ENCODE results near the gene SSR1. TPM values are rescaled to one million over a fixed set of nuclear protein-coding genes. Genes with fewer than 3 reads are reported as not detected.
"Not testable (repeated sequence)": the region's sequence is repeated elsewhere in the genome, so short reads cannot be mapped to it uniquely, and the experiment has no call there.

Gene SSR1
- 163 TPM for total RNA-seq
- polyA plus RNA-seq (ENCODE audit: insufficient read depth, low read depth, low replicate concordance): 40.4 TPM
- long read RNA-seq, donor 1, full-length matches to known transcripts: 26 of 26 reads
- long read RNA-seq, donor 1, partial matches to known transcripts: 0 of 26 reads
- long read RNA-seq, donor 1, other reads (novel, unspliced or antisense): 0 of 26 reads
- long read RNA-seq, donor 2, full-length matches to known transcripts: 21 of 21 reads
- long read RNA-seq, donor 2, partial matches to known transcripts: 0 of 21 reads
- long read RNA-seq, donor 2, other reads (novel, unspliced or antisense): 0 of 21 reads
- long read RNA-seq, donor 3, full-length matches to known transcripts: 31 of 36 reads
- long read RNA-seq, donor 3, partial matches to known transcripts: 5 of 36 reads
- long read RNA-seq, donor 3, other reads (novel, unspliced or antisense): 0 of 36 reads
- long read RNA-seq, donor 4, full-length matches to known transcripts: 22 of 22 reads
- long read RNA-seq, donor 4, partial matches to known transcripts: 0 of 22 reads
- long read RNA-seq, donor 4, other reads (novel, unspliced or antisense): 0 of 22 reads
- long read RNA-seq, donor 5: 0 reads
- long read RNA-seq, donor 6, full-length matches to known transcripts: 38 of 66 reads
- long read RNA-seq, donor 6, partial matches to known transcripts: 23 of 66 reads
- long read RNA-seq, donor 6, other reads (novel, unspliced or antisense): 5 of 66 reads
- long read RNA-seq, donor 7, full-length matches to known transcripts: 60 of 73 reads
- long read RNA-seq, donor 7, partial matches to known transcripts: 2 of 73 reads
- long read RNA-seq, donor 7, other reads (novel, unspliced or antisense): 11 of 73 reads
- long read RNA-seq, donor 8, full-length matches to known transcripts: 14 of 14 reads
- long read RNA-seq, donor 8, partial matches to known transcripts: 0 of 14 reads
- long read RNA-seq, donor 8, other reads (novel, unspliced or antisense): 0 of 14 reads
- long read RNA-seq, donor 9, full-length matches to known transcripts: 13 of 13 reads
- long read RNA-seq, donor 9, partial matches to known transcripts: 0 of 13 reads
- long read RNA-seq, donor 9, other reads (novel, unspliced or antisense): 0 of 13 reads
- long read RNA-seq, donor 10, full-length matches to known transcripts: 17 of 17 reads
- long read RNA-seq, donor 10, partial matches to known transcripts: 0 of 17 reads
- long read RNA-seq, donor 10, other reads (novel, unspliced or antisense): 0 of 17 reads

DNA sequence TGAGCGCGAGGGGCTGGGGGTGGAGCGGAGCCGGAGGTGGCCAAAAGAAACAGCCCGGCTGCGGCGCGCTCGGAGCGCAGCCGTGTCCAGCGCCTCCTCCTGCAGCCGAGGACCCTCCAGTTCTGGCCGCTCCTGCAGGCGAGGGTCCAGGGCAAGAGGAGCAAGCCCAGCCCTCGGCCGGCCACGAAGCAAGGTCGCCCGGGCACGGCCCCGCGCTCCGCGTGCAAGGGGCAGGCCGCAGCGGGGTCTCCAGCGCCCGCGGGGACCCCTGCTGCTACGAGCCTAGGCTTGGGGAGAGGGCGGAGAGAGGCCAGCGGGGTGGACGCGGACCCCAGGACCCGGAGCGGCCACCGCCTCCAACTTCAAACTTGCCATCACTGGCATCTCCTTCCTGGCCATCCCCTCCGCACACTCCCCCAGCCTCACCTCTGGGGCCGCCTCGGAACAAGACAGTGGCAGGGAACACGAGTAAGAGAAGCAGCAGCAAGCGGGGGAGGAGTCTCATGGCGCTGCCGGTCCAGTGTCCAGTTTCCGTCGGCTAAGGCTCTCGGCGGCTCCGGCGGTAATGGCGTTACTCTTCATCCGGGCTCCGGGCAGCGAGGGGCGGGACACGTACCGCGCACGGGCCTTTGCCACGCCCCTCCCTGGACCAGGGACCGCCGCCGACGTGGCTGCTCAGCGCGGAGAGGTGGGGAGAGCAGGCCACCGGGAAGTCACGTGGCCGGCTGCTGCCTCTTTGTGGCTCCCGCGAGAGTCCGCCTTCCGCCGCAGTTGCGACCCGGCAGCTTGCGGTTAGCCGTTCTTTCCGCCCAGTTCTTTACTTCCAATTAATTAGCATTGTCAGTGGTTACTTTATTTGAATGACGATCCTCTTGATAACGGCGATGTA lies at the start of gene SSR1:
Gene SSR1, minus strand, starts transcription at position 584 of the 889 bp plus-strand sequence. Its CDS starts 79 bp downstream, at position 505.
- intact Hi-C loops (cut with DNase I): no loop called here
- FAIRE-seq (no peak), DNase-seq (peak; percentile 98 to 99 (median 99))
- peak within 1 kb of the TSS; percentile 92 to 94 for H3K27ac ChIP-seq (ENCODE audit: low read depth in 2 of 2, low read length in 2 of 2)
- peak within 1 kb of the TSS; percentile 78 to 94 (median 84) for H3K4me3 ChIP-seq (ENCODE audit: low read length in 3 of 3)
- peaks cover 3 to 18% (median 4%) of the 10 kb centered on the region in 3 donors for H3K36me3 ChIP-seq (ENCODE audit: control insufficient read depth in 2 of 3, insufficient read depth in 3 of 3, low read length in 3 of 3)
- H3K4me1 ChIP-seq (ENCODE audit: control insufficient read depth in 2 of 3, insufficient read depth in 2 of 3, low read depth in 1 of 3, low read length in 3 of 3): no peaks in the 10 kb centered on the region
- peak within 1 kb of the TSS; percentile 68 to 88 (median 72) for H3K9ac ChIP-seq (ENCODE audit: low read length in 3 of 3)
- H3K9me3 ChIP-seq (ENCODE audit: control insufficient read depth in 2 of 3, insufficient read depth in 1 of 3, low read length in 3 of 3): no peaks in the 10 kb centered on the region
- TF ChIP-seq, protein P1, sequence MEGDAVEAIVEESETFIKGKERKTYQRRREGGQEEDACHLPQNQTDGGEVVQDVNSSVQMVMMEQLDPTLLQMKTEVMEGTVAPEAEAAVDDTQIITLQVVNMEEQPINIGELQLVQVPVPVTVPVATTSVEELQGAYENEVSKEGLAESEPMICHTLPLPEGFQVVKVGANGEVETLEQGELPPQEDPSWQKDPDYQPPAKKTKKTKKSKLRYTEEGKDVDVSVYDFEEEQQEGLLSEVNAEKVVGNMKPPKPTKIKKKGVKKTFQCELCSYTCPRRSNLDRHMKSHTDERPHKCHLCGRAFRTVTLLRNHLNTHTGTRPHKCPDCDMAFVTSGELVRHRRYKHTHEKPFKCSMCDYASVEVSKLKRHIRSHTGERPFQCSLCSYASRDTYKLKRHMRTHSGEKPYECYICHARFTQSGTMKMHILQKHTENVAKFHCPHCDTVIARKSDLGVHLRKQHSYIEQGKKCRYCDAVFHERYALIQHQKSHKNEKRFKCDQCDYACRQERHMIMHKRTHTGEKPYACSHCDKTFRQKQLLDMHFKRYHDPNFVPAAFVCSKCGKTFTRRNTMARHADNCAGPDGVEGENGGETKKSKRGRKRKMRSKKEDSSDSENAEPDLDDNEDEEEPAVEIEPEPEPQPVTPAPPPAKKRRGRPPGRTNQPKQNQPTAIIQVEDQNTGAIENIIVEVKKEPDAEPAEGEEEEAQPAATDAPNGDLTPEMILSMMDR (IDR thresholded peaks at IDR 0.05; ENCODE audit: borderline replicate concordance, extremely low read depth, insufficient read depth): no peak
- no peaks in the 10 kb centered on the region for H3K27me3 ChIP-seq (ENCODE audit: control insufficient read depth, insufficient read depth, low read length)

DNA sequence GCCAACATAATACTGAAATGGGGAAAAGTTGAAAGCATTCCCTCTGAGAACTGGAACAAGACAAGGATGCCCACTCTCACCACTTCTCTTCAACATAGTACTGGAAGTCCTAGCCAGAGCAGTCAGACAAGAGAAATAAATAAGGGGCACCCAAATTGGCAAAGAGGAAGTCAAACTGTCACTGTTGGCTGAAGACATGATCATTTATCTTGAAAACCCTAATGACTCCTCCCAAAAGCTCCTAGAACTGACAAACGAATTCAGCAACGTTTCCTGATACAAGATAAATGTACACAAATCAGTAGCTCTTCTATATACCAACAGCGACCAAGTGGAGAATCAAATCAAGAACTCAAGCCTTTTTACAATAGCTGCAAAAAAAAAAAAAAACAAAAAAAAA lies 38.9 kb upstream of the SSR1 start:
- H3K9me3 ChIP-seq (ENCODE audit: control insufficient read depth in 2 of 3, insufficient read depth in 1 of 3, low read length in 3 of 3); FAIRE-seq; H3K27ac ChIP-seq (ENCODE audit: low read depth in 2 of 2, low read length in 2 of 2); H3K36me3 ChIP-seq (ENCODE audit: control insufficient read depth in 2 of 3, insufficient read depth in 3 of 3, low read length in 3 of 3); intact Hi-C loops (cut with DNase I); H3K4me3 ChIP-seq (ENCODE audit: low read length in 3 of 3); DNase-seq; H3K9ac ChIP-seq (ENCODE audit: low read length in 3 of 3); H3K4me1 ChIP-seq (ENCODE audit: control insufficient read depth in 2 of 3, insufficient read depth in 2 of 3, low read depth in 1 of 3, low read length in 3 of 3); H3K27me3 ChIP-seq (ENCODE audit: control insufficient read depth, insufficient read depth, low read length): not testable (repeated sequence)

DNA sequence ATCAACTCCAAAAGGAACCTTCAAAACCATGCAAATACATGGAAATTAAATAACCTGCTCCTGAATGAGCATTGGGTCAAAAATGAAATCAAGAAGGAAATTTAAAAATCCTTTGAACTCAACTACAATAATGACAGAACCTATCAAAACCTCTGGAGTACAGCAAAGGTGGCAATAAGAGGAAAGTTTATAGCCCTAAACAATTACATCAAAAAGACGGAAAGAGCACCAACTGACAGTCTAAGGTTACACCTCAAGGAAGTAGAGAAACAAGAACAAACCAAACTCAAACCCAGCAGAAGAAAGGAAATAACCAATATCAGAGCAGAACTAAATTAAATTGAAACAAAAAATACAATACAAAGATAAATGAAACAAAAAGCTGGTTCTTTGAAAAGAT lies 37.6 kb upstream of the SSR1 start:
- H3K27me3 ChIP-seq (ENCODE audit: control insufficient read depth, insufficient read depth, low read length); H3K27ac ChIP-seq (ENCODE audit: low read depth in 2 of 2, low read length in 2 of 2); H3K9me3 ChIP-seq (ENCODE audit: control insufficient read depth in 2 of 3, insufficient read depth in 1 of 3, low read length in 3 of 3); FAIRE-seq; intact Hi-C loops (cut with DNase I); H3K36me3 ChIP-seq (ENCODE audit: control insufficient read depth in 2 of 3, insufficient read depth in 3 of 3, low read length in 3 of 3); H3K4me1 ChIP-seq (ENCODE audit: control insufficient read depth in 2 of 3, insufficient read depth in 2 of 3, low read depth in 1 of 3, low read length in 3 of 3); H3K4me3 ChIP-seq (ENCODE audit: low read length in 3 of 3); DNase-seq; H3K9ac ChIP-seq (ENCODE audit: low read length in 3 of 3): not testable (repeated sequence)

DNA sequence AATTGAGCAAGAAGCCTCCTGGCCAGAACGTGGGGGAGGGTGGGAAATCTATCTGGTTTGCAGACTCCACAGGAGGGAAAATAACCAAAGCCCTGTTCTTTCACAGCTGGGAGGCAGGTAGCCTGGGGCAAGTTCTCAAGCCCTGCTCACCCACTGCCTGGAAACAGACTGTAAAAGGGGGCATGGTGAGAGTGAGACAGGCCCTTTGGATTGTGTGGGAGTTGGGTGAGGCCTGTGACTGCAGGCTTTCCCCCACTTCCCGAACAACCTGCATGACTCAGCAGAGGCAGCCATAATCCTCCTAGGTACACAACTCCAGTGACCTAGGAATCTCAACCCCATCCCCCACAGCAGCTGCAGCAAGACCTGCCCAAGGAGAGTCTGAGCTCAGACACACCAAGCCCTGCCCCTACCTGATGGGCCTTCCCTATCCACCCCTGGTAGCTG lies 34.6 kb upstream of the SSR1 start:
- intact Hi-C loops (cut with DNase I); H3K4me1 ChIP-seq (ENCODE audit: control insufficient read depth in 2 of 3, insufficient read depth in 2 of 3, low read depth in 1 of 3, low read length in 3 of 3); H3K4me3 ChIP-seq (ENCODE audit: low read length in 3 of 3); H3K27me3 ChIP-seq (ENCODE audit: control insufficient read depth, insufficient read depth, low read length); H3K9me3 ChIP-seq (ENCODE audit: control insufficient read depth in 2 of 3, insufficient read depth in 1 of 3, low read length in 3 of 3); H3K9ac ChIP-seq (ENCODE audit: low read length in 3 of 3); H3K36me3 ChIP-seq (ENCODE audit: control insufficient read depth in 2 of 3, insufficient read depth in 3 of 3, low read length in 3 of 3); DNase-seq; H3K27ac ChIP-seq (ENCODE audit: low read depth in 2 of 2, low read length in 2 of 2); FAIRE-seq: not testable (repeated sequence)

DNA sequence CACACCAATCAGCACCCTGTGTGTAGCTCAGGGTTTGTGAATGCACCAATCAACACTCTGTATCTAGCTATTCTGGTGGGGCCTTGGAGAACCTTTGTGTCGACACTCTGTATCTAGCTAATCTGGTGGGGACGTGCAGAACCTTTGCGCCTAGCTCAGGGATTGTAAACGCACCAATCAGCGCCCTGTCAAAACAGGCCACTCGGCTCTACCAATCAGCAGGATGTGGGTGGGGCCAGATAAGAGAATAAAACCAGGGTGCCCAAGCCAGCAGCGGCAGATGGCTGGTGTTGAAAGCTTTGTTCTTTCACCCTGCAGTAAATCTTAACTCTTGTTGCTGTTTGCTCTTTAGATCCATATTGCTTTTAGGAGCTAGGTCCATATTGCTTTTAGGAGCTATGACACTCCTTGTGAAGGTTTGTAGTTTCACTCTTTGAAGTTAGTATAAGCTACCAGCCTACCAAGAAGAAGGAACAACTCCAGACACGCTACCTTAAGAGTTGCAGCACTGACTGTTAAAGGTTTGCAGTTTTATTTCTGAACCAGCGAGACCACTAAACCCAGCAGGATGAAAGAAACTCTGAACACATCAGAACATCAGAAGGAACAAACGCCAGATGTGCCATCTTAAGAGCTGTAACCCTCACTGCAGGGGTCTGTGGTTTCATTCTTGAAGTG lies 31.9 kb upstream of the SSR1 start:
- H3K27me3 ChIP-seq (ENCODE audit: control insufficient read depth, insufficient read depth, low read length); H3K4me1 ChIP-seq (ENCODE audit: control insufficient read depth in 2 of 3, insufficient read depth in 2 of 3, low read depth in 1 of 3, low read length in 3 of 3); intact Hi-C loops (cut with DNase I); H3K27ac ChIP-seq (ENCODE audit: low read depth in 2 of 2, low read length in 2 of 2); FAIRE-seq; H3K9ac ChIP-seq (ENCODE audit: low read length in 3 of 3); DNase-seq; H3K9me3 ChIP-seq (ENCODE audit: control insufficient read depth in 2 of 3, insufficient read depth in 1 of 3, low read length in 3 of 3); H3K4me3 ChIP-seq (ENCODE audit: low read length in 3 of 3); H3K36me3 ChIP-seq (ENCODE audit: control insufficient read depth in 2 of 3, insufficient read depth in 3 of 3, low read length in 3 of 3): not testable (repeated sequence)

All from kidney (tissue), 22 donors.